ENCODE data around the gene PSMD8. TPM values are rescaled to one million over a fixed set of nuclear protein-coding genes. Genes with fewer than 3 reads are reported as not detected.
A peak's percentile ranks its signal among the peaks of the same experiment; 100 is the strongest.
"Not testable (repeated sequence)": the region's sequence is repeated elsewhere in the genome, so short reads cannot be mapped to it uniquely, and the experiment has no call there.

Gene PSMD8
- total RNA-seq, 1 donor from 2014 or later = 128 TPM

GRCh38 chr19:38335949-38336637, 38.3 kb upstream of the PSMD8 start:
- Mint-ChIP-seq H3K4me1 (ENCODE audit: low read depth) (peaks cover 8% of the 10 kb centered on the region), H3K27me3 (no peaks in the 10 kb centered on the region), H3K9me3 (ENCODE audit: low read depth) (peaks cover 3% of the 10 kb centered on the region), H3K27ac (peak overlapping the region; percentile 96), H3K36me3 (ENCODE audit: insufficient read depth) (peaks cover 9% of the 10 kb centered on the region), H3K4me3 (ENCODE audit: low read depth) (peak overlapping the region; percentile 93)
- peak; percentile 82 for DNase-seq (ENCODE audit: low spot score, unreplicated experiment)
- TF ChIP-seq CTCF (IDR thresholded peaks at IDR 0.05; ENCODE audit: unreplicated experiment) = no peak

- no peaks in the 10 kb centered on the region for H3K27me3 Mint-ChIP-seq
- H3K4me3 Mint-ChIP-seq (ENCODE audit: low read depth) = peak overlapping the region; percentile 93
These were observed 37.6 kb upstream of the PSMD8 start for GRCh38 chr19:38336638-38337359.

GRCh38 chr19:38337360-38337653, 37.1 kb upstream of the PSMD8 start:
- peaks cover 3% of the 10 kb centered on the region for H3K9me3 Mint-ChIP-seq (ENCODE audit: low read depth)
- DNase-seq (ENCODE audit: low spot score, unreplicated experiment) = no peak
- TF ChIP-seq CTCF (IDR thresholded peaks at IDR 0.05; ENCODE audit: unreplicated experiment) = no peak
- H3K27ac Mint-ChIP-seq = peak overlapping the region; percentile 96
- H3K27me3 Mint-ChIP-seq = no peaks in the 10 kb centered on the region
- H3K36me3 Mint-ChIP-seq (ENCODE audit: insufficient read depth) = peaks cover 9% of the 10 kb centered on the region
- H3K4me3 Mint-ChIP-seq (ENCODE audit: low read depth) = peak overlapping the region; percentile 93
- H3K4me1 Mint-ChIP-seq (ENCODE audit: low read depth) = peaks cover 8% of the 10 kb centered on the region

More at GRCh38 chr19:38336638-38337359, 37.6 kb upstream of the PSMD8 start:
- Mint-ChIP-seq H3K9me3 (ENCODE audit: low read depth) (peaks cover 3% of the 10 kb centered on the region), H3K36me3 (ENCODE audit: insufficient read depth) (peaks cover 9% of the 10 kb centered on the region), H3K27ac (peak overlapping the region; percentile 96), H3K4me1 (ENCODE audit: low read depth) (peaks cover 8% of the 10 kb centered on the region)
- peak; percentile 91 for DNase-seq (ENCODE audit: low spot score, unreplicated experiment)
- TF ChIP-seq CTCF (IDR thresholded peaks at IDR 0.05; ENCODE audit: unreplicated experiment) = no peak

- not testable (repeated sequence) for H3K27me3 Mint-ChIP-seq; H3K36me3 Mint-ChIP-seq (ENCODE audit: insufficient read depth); H3K4me1 Mint-ChIP-seq (ENCODE audit: low read depth); DNase-seq (ENCODE audit: low spot score, unreplicated experiment); H3K9me3 Mint-ChIP-seq (ENCODE audit: low read depth)
- H3K4me3 Mint-ChIP-seq (ENCODE audit: low read depth) = peak overlapping the region; percentile 52
- H3K27ac Mint-ChIP-seq = peak overlapping the region; percentile 94
These were observed 35.4 kb upstream of the PSMD8 start for GRCh38 chr19:38339011-38339410.

- H3K36me3 Mint-ChIP-seq (ENCODE audit: insufficient read depth) = peaks cover 11% of the 10 kb centered on the region
- no peak overlapping the region for H3K27ac Mint-ChIP-seq
These were observed 33.4 kb upstream of the PSMD8 start for GRCh38 chr19:38340927-38341326.

More at GRCh38 chr19:38340927-38341326, 33.4 kb upstream of the PSMD8 start:
- no peaks in the 10 kb centered on the region for H3K27me3 Mint-ChIP-seq
- H3K4me3 Mint-ChIP-seq (ENCODE audit: low read depth) = no peak overlapping the region
- peaks cover 3% of the 10 kb centered on the region for H3K9me3 Mint-ChIP-seq (ENCODE audit: low read depth)
- H3K4me1 Mint-ChIP-seq (ENCODE audit: low read depth) = peaks cover 8% of the 10 kb centered on the region
- DNase-seq (ENCODE audit: low spot score, unreplicated experiment) = no peak
- no peak for TF ChIP-seq CTCF (IDR thresholded peaks at IDR 0.05; ENCODE audit: unreplicated experiment)
